ENCODE results near the gene MRS2.

MRS2 gene

DNA sequence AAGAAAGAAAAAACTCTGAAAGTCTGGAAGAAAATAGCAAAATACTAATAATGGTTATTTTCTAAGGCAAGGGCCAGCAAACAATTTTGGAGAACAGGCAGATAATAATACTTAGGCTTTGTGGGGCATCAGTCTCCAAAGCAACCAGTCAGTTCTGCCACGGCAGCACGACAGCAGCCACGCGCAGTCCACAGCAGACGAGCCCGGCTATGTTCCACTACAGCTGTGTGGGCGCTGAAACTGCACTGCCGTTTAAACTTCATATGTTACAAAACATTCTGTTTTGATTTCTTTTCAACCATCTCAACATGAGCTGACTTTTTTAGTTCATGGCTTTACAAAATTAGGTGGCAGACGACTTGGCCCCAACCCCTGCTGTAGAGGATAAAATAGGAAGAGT, 29.9 kb downstream of the MRS2 start:
- DNase-seq: no peak

DNA sequence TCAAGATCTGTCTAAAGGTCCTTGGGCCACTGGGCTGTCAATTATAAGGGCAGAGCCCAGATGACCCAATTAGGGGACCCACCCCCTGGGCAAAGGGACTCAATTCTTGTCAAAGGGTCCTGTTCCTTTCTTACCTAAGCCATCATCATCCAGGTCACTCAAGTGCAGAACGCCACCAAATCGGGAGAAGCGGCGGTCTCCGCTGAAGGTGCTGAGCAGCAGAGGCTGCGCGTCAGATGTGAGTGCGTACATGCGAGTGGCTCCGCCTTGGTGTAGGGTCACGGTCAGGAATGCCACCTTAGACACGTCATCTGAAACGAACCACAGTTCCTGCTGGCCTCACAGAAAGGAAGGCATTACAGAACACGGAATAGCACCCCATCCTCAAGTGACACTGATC, 34.2 kb downstream of the MRS2 start:
- DNase-seq: no peak

DNA sequence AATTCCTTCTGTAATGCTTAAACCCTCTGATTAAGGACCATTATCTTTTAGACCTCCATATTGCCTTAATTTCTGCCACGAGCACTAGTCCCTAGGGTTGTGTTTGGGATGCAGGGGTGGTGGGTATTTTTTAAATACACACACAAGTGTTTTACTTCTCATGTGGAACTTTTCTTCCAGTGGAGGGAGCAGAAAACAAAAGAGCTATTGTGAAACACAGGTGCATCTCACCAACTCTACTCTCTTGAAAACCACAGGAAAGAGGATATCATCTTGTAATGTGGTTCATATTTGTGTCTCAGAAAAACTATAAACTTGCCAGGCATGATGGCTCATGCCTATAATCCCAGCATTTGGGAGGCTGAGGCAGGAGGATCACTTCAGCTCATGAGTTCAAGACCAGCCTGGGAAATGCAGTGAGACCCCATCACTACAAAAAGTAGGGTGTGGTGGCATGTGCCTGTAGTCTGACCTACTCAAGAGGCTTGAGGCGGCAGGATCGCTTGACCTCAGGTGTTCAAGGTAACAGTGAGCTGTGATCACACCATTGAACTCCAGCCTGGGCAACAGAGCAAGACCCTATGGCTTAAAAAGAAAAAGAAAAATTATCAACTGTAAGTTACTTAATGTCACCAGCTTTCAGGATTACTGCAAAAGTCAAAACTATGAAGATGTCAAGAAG, 37.3 kb downstream of the MRS2 start:
- DNase-seq: no peak

DNA sequence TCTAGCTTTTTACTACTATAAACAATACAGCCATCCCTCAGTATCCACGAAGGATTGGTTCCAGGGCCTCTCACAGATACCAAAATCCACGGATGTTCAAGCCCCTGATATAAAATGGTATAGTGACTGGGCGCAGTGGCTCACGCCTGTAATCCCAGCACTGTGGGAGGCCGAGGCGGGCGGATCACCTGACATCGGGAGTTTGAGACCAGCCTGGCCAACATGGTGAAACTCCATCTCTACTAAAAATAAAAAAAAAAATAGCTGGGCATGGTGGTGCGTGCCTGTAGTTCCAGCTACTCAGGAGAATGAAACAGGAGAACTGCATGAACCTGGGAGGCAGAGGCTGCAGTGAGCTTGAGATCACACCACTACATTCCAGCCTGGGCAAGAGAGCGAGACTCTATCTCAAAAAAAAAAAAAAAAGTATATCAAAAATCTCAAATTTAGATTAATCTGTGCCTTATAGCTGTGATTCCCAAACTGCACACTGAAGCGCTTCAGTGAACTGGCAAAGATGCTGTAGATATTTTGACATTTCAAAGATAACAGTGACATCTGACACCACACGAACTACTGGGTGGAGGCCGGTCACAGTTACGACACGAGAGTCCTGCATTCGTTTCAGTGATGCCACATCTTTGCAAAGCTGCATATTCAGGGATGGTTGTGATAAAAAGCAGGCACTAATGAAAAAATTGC, 38.3 kb downstream of the MRS2 start:
- DNase-seq: no peak

DNA sequence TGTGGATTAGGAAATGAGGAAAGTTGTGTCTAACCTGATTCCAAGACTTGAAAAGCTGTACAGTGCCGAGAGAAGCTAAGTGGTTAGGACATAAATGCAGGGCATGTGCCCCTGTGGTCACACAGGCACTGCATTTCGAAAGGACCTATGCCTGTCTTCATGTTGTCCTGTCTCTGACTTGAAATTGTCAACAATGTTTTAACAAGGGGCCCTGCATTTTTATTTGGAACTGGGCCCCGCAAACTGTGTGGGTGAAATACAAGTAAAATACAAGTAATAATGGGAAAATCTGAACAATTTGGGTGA, 38.8 kb downstream of the MRS2 start:
- no peak for DNase-seq

DNA sequence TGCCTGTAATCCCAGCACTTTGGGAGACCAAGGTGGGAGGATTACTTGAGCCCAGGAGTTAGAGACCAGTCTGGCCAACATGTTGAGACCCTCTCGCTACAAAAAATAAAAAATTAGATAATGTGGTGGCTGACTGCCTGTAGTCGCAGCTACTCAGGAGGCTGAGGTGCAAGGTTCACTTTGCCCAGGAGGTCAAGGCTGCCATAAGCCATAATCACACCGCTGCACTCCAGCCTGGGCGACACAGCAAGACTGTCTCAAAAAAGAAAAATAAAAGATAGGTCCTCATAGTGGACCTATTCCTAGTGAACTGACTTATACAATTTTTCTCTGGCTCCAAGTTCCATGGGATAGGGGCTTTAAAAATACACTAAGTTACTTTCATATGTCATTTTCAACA, 41.9 kb downstream of the MRS2 start:
- no peak for DNase-seq

DNA sequence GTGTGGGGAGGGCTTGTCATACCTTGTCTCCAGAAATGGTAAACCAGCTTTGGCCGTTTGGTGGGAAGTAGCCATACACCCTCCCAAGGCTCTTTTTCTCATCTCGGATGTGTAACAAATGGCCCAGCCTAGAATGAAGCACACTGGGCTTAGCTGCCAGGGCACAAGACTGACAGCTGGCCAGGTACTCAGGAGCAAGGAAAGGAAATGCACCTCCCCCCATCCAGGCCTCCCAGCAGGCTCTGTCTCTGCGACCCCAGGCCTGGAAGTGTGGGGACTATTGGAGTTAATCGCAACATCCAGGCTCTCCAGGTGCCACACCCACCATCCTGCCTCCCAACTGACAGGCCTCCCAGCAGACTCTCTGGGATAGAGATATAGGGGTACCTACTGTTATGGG, 43.0 kb downstream of the MRS2 start:
- no peak for DNase-seq

DNA sequence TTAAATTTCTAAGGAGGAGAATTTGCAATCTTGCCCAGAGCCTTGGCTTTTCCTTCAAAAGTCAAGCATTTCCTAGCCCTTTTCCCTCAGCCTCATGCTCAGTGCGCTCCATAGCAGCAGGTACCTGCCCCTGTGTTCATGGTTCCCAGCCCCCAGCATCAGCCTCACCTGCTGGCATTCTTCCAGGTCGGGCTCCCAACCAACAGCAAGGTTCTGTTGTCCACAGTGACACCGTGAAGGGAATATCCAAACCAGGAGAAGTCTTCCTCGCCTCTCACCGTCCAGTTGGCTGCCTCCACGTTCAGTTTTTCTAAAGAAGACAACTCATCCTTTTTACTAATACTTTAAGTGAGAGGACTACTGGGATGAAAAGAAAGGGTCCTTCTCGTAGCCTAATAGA, 43.9 kb downstream of the MRS2 start:
- DNase-seq: no peak

DNA sequence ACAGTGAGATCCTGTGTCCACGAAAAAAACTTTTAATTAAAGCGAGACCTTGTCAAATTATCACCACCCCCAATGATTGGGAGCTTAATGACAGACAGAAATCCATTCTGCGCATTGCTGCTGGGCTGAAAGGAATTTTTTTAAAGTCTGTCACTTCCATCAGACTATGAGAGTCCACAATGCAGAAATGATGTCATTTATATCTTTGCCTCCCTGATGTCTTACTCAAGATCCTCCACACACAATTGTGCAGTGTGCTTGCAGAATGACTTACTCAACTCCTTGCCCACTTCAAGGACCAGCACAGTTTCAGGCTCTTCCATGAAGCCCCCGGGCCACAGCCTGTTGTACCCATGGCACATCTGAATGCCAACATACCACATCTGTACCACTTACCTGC, 45.7 kb downstream of the MRS2 start:
- DNase-seq: no peak

DNA sequence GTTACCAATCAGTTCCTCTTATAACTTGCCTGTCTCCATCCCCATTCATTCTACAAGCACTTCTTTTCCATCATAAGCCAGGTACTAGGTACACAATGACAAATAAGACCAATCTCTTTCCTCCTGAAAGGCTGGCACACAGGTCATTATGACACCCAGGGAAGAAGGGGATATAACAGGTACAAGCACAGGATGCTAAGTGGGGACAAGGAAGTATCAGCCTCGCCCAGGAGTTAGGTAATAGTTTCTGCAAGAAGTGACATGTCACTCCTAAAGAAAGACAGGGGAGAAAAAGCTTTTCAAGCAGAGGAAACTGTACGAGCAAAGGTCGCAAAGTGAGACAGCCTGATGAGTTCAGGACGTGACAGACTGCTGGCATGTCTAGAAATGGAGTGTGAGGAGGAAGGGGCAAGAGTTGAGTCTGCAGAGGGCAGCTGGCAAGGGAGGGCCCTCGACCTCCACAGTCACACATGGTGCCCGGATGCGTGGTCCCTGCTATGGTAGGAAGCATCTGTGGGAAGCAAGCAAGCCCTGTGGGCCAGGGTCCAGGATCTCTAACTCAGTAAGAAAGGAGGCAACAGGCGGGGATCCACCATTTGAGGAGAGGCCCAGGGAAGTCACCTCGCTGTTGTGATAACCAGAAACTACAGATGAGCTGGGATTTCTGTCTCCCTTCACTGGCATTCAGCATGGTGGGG, 46.2 kb downstream of the MRS2 start:
- no peak for DNase-seq

DNA sequence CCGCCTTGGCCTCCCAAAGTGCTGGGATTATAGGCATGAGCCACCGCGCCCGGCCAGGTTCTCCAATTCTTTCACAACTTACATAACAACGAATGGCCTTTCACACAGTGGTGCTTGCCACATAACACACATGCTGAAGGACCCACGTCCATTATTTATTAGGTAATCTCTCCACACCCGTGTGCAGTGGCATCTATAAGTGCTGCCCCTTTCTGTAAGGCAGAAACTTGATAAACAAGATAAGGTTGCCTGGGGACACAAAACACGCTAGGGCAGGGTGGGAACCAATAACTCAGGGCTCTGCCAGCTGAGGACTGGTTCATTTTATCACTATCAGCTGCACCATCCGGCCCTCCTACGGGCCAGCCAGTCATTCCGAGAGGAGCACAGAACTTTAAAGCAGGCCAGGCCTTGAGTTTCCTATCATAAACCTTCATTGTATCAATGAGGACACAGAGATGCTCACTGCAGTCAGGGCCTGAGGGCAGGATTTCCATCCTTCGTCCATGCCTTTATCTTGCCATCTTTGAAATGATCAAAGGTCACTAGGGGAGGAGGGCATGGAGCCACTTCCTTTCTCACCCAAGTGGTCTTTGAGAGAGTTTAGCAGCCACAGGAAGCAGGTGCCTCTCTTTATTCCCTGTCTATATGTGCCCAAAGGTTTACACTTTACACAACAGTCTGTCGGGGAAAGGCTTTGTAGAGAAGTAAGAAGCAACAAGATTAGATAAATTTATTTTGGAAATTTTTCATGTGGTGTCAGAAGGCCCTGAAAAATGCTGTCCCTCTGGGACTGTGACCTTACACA, 49.0 kb downstream of the MRS2 start:
- no peak for DNase-seq

DNA sequence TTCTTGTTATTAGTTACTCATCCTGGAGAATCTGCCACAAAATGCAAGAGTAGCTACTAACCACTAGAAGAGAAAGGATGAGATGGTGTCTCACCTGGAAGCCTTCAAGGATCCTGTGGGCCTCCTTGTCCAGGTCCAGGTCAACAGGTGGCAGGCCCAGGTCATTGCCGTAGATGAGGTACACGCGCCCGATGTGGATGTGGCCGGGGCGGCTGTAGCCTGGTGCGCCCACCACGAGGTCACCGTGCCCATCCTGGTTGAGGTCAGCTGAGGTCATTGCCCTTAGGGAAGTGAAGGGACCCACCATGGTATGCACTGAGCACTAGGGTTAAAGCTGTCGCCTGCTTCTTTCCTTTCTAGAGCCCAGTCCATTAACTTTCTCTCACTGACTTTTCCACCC, 51.2 kb downstream of the MRS2 start:
- no peak for DNase-seq

DNA sequence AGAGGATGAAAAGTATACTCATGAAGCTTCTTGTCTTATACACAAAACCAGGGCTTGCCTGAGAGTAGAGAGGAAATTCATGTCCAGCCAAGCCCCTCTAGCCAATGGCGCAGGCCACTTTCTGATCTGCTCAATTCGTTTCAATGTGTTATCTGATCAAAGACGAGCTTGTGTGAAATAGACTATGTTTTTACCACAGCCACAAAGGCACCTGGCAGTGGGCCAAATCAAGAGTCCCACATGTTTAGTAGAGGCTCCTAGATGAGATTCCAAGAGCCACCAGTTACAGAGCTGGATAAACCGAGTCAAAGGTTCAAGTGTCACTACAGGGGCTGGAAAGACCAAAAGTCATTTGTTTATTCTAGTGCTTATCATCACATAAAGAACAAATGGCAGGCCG, 51.7 kb downstream of the MRS2 start:
- DNase-seq: no peak

DNA sequence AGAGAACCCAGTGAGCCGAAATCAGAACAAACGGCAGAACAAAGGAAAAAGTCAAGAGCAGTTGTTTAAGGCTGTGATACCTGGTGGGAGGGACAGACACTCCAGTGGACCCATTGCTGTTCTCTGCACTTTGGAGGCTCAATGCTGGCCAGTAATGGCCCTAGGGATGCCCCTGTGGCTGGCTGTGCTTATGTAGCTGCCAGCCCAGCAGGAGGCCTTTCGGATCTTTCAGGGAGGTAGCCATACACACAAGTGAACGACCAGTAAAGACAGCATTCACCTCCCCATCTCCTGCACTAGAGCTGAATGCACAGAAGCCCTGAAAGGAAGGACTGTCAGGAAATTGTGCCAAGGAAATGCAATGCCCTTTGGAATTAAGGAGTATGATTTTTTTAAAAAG, 52.3 kb downstream of the MRS2 start:
- no peak for DNase-seq

DNA sequence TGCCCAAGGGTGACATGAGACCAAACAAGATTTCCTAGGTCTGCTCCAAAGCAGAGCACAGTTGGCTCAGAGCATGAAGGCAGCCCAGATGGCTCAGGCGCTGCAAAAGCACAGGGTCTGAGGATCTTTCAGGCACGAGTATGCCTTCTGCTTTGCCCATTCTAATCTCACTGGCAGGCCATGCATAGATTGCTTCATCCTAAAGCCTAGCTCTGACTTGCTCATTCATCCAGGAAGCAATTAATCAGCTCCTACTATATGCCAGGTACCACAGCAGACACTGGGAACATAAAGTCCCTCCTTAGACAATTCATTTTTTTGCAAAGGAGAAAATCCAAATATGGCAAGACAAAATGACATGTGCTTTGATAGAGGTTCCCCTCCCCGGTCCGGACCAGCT, 55.4 kb downstream of the MRS2 start:
- DNase-seq: no peak

DNA sequence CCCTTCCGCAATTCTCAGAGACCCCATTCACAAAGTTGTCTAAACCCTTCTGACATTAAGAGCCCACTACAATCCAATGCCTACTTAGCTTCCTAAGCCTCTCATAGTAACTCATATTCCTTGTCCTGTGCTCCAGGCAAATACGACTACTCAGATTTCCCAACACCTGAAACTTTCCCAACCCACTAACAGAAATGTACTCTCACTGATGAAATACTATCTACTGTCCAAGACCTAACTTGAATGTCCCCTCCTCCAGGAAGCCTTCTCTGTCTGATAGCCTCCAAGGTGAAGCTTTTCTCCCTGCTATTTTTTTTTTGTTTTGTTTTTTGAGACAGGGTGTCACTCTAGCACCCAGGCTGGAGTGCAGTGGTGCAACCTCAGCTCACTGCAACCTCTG, 56.2 kb downstream of the MRS2 start:
- DNase-seq: no peak

DNA sequence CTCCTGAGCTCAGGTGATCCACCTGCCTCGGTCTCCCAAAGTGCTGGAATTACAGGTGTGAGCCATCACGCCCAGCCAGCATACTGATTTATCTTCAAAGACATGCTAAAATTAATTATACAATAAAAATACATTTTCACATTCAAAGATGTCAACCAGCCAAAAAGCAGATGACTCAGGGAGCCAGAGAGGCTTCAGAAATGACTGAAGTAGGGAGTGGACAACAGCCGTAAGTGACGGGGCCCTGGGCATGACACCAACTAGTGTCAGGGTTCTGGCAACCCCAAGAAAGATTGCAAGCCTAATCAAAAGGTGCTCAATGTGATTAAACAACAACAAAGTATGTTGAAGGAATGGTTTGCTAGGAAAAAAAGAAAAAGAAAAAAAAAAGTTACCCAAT, 58.2 kb downstream of the MRS2 start:
- DNase-seq: no peak

DNA sequence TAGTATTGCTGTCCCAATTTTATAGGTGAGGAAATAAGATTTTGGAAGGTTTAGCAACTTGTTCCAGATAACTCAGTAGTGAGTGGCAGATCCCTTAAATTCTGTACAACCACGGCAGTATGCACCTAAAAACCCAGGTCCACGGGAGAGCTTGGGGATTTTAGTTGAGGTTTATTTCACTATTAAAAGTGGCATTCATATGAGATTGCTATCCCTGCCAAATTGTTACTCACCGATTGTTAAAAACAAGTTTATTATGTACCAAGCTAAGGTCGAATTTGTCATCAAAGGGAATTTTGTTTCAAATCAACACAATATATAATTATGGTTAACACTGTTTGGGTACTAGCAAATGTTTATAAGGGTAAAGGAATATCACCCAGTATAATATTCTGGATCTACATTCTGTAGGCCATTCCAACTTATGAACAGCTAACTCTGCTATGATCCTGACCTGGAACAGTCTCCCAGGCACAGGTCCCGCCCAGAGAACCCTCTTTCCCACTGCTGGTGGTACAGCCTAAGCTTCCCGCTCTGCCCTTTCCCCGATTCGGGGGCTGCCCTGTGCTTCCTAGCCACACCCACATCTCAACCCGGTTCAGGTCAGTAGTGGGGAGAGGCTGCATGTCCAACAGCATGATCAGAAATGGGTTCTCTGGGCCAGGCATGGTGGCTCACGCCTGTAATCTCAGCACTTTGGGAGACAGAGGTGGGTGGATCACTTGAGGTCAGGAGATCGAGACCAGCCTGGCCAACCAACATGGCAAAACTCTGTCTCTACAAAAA, 61.7 kb downstream of the MRS2 start:
- no peak for DNase-seq

DNA sequence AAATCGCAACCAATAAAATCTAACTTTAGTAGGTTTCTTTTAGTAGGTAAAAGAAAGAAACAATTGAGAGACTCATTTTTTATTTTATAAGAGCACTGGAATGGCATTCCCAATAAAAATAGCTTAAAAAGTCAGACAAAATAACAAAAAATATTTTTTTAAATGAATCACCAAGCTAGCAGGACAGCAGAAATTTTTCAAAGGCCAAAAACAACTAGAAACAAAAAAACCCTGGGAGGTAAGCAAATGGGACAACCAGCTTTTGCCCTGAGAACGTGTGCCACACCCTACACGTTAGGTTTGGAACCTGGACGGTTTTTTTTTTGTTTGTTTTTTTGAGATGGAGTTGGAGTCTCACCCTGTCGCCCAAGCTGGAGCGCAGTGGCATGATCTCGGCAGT, 67.1 kb downstream of the MRS2 start:
- no peak for DNase-seq

DNA sequence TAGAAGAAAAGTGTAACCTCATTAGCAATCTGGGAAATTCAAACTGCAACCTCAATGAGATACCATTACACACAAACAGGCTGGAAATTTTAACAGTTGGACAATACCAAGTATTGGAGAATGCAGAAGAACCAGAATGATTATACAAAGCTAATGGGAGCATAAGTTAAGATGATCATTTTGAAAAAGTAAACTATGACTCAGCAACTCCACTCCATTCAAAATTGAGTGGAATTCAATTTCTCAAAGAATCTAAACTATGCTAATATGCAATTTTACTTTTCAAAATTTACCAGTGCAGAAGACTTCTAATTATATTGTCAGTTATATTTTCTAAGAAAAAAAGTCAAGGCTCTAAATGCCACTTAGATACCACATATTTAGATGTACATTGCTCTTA, 69.4 kb downstream of the MRS2 start:
- no peak for DNase-seq

All from CD4-positive, alpha-beta T cell treated with Interleukin-17A for 1 hour (primary cell).